ENCODE measurements around the gene DNAJC18.

DNAJC18 gene

DNA sequence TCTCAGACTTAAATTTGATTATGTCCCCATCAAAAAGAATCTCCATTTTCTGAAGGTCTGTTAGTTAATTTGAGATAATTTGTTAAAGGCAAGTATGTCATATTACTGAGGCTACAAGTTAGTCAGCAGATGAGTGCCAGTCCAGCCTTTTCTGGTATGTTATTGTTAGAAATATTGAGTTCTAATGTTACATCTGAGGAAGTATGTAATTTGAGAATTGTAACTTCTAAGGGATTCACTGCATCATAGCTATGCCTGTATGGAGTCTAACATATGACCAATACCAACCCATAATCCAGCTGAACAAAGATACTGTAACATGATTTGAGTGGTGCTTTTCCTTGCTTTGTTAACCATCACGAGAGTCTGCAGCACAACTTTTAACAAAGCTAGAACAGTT, 70.1 kb downstream of the DNAJC18 start:
- no peak for DNase-seq (ENCODE audit: low read depth in 2 of 2)

DNA sequence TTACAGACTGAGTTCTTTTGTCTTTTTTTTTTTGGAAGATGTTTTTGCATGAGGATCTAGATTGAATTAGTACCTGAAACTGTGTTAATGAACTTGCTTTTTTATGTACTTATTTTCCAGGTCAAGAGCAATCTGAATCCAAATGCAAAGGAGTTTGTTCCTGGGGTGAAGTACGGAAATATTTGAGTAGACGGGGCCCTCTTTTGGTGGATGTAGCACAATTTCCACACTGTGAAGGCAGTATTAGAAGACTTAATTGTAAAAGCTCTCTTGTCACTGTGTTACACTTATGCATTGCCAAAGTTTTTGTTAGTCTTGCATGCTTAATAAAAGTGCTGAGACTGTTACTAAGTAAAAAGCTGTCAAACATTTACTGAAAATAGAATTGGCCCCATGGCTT, 70.7 kb downstream of the DNAJC18 start:
- no peak for DNase-seq (ENCODE audit: low read depth in 2 of 2)

DNA sequence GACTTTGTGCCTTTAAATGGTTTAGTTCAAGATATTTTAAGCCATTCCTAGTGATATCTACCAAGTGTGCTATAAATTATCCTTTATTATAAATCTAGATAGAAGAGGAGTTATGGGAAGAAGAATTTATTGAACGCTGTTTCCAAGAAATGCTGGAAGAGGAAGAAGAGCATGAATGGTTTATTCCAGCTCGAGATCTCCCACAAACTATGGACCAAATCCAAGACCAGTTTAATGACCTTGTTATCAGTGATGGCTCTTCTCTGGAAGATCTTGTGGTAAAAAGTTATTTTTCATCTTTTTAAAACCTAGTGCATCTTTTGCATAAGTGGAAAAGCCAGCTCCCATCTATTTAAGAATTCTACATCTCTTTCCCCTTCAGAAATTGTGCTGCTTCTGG, 74.9 kb downstream of the DNAJC18 start:
- no peak for DNase-seq (ENCODE audit: low read depth in 2 of 2)

DNA sequence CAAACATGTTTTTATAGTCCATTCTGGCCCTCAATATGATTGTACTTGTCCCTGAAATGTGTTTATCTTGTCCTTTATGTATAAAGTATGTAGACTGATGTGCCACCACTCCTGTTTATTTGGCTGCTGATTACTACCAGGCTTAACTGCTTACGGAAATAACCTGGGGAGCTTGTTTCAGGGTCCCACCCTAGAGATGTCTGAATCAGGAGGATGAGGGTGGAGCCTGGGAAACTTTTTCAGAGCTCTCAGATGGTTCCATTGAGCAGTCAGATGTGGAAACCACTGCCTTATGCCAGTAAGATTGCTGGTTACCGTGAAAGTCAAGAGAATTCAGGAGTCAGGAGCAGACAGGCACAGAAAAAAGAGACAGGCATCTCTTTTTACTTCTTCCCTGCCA, 75.4 kb downstream of the DNAJC18 start:
- no peak for DNase-seq (ENCODE audit: low read depth in 2 of 2)

DNA sequence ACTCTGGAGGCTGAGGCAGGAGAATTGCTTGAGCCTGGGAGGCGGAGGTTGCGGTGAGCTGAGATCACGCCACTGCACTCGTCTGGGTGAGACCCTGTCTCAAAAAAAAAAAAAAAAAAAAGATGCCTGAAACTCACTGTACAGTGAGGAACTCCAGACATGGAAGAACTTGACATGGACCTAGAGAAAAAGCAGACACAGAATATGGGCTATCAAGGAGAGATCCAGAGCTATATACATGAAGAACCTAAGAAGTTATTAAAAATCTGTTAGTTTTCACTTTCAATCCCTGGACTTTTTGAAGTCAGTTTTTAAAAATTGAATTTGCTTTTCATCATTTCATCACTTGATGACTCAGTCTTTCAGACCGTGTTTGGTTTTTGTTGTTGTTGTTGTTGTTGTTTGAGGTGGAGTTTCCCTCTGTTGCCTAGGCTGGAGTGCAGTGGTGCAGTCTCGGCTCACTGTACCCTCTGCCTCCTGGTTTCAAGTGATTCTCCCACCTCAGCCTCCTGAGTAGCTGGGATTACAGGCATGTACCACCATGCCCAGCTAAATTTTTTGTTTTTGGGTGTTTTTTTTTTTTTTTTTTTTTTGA, 77.4 kb downstream of the DNAJC18 start:
- DNase-seq (ENCODE audit: low read depth in 2 of 2): no peak

DNA sequence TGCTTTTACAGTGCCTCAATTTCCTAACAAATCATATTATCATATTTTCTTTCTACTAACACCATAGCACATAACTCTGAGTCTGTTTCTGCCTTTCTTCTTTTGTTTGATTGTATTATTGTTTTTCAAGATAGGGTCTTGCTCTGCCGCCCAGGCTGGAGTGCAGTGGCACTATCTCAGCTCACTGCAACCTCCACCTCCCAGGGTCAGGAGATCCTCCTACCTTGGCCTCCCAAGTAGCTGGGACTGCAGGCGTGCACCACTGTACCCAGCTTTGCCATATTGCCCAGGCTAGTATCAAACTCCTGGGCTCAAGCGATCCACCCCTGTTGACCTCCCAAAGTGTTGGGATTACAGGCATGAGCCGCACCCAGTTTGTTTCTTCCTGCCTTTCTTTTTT, 78.9 kb downstream of the DNAJC18 start:
- no peak for DNase-seq (ENCODE audit: low read depth in 2 of 2)

Measured in stimulated activated CD8-positive, alpha-beta memory T cell treated with anti-CD3 and anti-CD28 coated beads, Interleukin-15, amount 100 ng/mL, for 4 hours (primary cell).